Lower leg skin (tissue), 3 donors: ENCODE measurements around the gene RNLS.

Experiments used
- POLR2A ChIP-seq, 2 donors: fragments of 450-650 bp; IDR thresholded peaks; one replicate each; pipeline ENCODE4 v1.6.1; 2016 to 2017; ENCODE audit warnings: antibody characterized with exemption in 2 of 2, mild to moderate bottlenecking in 1 of 2, moderate library complexity in 1 of 2
- TF ChIP-seq, protein P1 (sequence below), 3 donors: fragments of 450-650 bp; IDR thresholded peaks; one replicate each; pipeline ENCODE4 v1.5.1; 2016; ENCODE audit warnings: antibody characterized with exemption in 3 of 3, mild to moderate bottlenecking in 3 of 3, moderate library complexity in 2 of 3

DNA sequence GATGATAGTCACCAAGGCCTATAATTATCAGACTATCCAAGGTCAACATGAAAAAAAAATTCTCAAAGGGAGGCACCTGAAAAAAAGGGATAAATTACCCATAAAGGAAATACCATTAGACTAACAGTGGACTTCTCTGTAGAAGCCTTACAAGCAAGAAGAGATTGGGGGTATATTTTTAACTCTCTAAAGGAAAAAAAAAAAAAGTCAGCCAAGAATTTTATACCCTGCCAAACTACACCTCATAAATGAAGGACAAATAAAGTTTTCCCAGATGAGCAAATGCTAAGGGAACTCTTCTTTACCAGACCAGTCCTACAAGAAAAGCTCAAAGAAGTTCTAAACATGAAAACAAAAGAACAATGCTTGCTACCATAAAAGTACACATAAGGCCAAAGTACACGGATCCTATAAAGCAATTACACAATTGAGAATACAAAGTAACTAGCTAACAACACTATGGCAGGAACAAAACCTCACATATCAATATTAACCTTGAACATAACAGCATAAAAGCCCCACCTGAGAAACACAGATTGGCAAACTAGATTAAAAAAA is 263.1 kb downstream of the RNLS start:
- TF ChIP-seq, protein P1, sequence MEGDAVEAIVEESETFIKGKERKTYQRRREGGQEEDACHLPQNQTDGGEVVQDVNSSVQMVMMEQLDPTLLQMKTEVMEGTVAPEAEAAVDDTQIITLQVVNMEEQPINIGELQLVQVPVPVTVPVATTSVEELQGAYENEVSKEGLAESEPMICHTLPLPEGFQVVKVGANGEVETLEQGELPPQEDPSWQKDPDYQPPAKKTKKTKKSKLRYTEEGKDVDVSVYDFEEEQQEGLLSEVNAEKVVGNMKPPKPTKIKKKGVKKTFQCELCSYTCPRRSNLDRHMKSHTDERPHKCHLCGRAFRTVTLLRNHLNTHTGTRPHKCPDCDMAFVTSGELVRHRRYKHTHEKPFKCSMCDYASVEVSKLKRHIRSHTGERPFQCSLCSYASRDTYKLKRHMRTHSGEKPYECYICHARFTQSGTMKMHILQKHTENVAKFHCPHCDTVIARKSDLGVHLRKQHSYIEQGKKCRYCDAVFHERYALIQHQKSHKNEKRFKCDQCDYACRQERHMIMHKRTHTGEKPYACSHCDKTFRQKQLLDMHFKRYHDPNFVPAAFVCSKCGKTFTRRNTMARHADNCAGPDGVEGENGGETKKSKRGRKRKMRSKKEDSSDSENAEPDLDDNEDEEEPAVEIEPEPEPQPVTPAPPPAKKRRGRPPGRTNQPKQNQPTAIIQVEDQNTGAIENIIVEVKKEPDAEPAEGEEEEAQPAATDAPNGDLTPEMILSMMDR (IDR thresholded peaks at IDR 0.05) = no peak
- TF ChIP-seq POLR2A (IDR thresholded peaks at IDR 0.05) = no peak
